Pancreas (tissue), 10 donors: ENCODE results near the gene EVI5. TPM values are rescaled to one million over a fixed set of nuclear protein-coding genes. Genes with fewer than 3 reads are reported as not detected.
A peak's percentile ranks its signal among the peaks of the same experiment; 100 is the strongest.
"Not testable (repeated sequence)": the region's sequence is repeated elsewhere in the genome, so short reads cannot be mapped to it uniquely, and the experiment has no call there.

Source experiments
- ATAC-seq, 4 donors: fragments of 200-7000 bp; cut with Tn5 transposase; one replicate each; pipeline versions ENCODE4 v1.8.0 to v1.9.1; 2020; ENCODE audit warnings: mild to moderate bottlenecking in 4 of 4, moderate library complexity in 4 of 4
- DNase-seq, 6 donors: peaks; one replicate each; pipeline ENCODE4 v3.0.0-alpha.2; 2020
- FAIRE-seq: peaks from 2 replicates; lab custom pipeline; 2012; peaks lifted over from hg19 to GRCh38; lab: Jason Lieb, UNC
- H3K27ac ChIP-seq, 4 donors: fragments of 200-600 bp; sonication (generic); 1 replicate in 3 of 4; 2 replicates in 1 of 4; pipeline versions ENCODE4 v1.5.0 to v1.8.0; 2020
- H3K27me3 ChIP-seq, 4 donors: fragments of 200-600 bp; one replicate each; pipeline ENCODE4 v1.8.0; 2021
- H3K36me3 ChIP-seq, 3 donors: fragments of 200-600 bp; sonication (generic) in 1 of 3; one replicate each; pipeline versions ENCODE4 v1.5.0 to v1.8.0; 2020 to 2021
- H3K4me1 ChIP-seq, 3 donors: fragments of 200-600 bp; one replicate each; pipeline ENCODE4 v1.8.0; 2021
- H3K4me3 ChIP-seq, 4 donors: fragments of 200-600 bp; sonication (generic) in 2 of 4; one replicate each; pipeline versions ENCODE4 v1.5.0 to v1.8.0; 2020 to 2021
- H3K9me3 ChIP-seq, 4 donors: fragments of 200-600 bp; one replicate each; pipeline ENCODE4 v1.8.0; 2021
- CTCF ChIP-seq, 4 donors: fragments of 200-600 bp; sonication (generic) in 3 of 4; IDR thresholded peaks; one replicate each; pipeline versions ENCODE4 v1.5.0 to v1.8.0; 2021; ENCODE audit warnings: antibody characterized with exemption in 4 of 4
- WGBS, 2 donors: extraction: QIAGEN DNeasy Blood & Tissue Kit; methylation state at CpG; one replicate each; pipeline ENCODE4 v1.1.7; 2013; 5-methylcytosine and 5-hydroxymethylcytosine counted together
- intact Hi-C, 3 donors: fragments of 100-400 bp; cut with DNase I; formaldehyde crosslinking; loops; one replicate each; pipeline versions ENCODE4 v1.11.1 to v1.14.2; 2022
- polyA plus RNA-seq, 2 donors: library from polyadenylated mRNA; stranded (reverse); fragments of 200-250 nt; gene quantifications; one replicate each; pipeline ENCODE4 v1.2.3, GENCODE V29; 2013
- total RNA-seq, 6 donors: library from RNA; stranded (reverse); fragmentation: NEBNext Ultra II Directional in 4 of 6; extraction: Animal tissue kit (Norgen Biotek cat#: 25700) in 4 of 6; gene quantifications; one replicate each; pipeline versions ENCODE4 v1.2.1 to v1.2.4, GENCODE V29; 2021 to 2023
- donor health status: healthy with polysubstance abuse.
- donor health status: DM: no; HTN: no; CAD: no; lungs with moderate emphysema.
- donor health status: DM: no; HTN: no; CAD: no.
- donor health status: control.
- donor health status: control.
- donor health status: Bipolar disorder and iron deficiency.
- donor health status: DM: yes; HTN: yes; CAD: no.
- donor health status: DM: no; HTN: no; CAD: no.
- donor health status: DM: no; HTN: no; CAD: no.
- donor health status: DM: yes; HTN: yes; CAD: no.

EVI5 gene
- total and polyA plus RNA-seq, 8 donors: 3.3 to 21.7 (median 12.7) TPM

GRCh38 chr1:92739669-92740524 is 45.0 kb downstream of the EVI5 start:
- Histone ChIP-seq H3K27ac (no peak overlapping the region), H3K4me1 (peaks cover 0 to 11% (median 0%) of the 10 kb centered on the region in 3 donors), H3K36me3 (no peaks in the 10 kb centered on the region), H3K9me3 (no peaks in the 10 kb centered on the region), H3K4me3 (no peak overlapping the region), H3K27me3 (no peaks in the 10 kb centered on the region)
- TF ChIP-seq CTCF (IDR thresholded peaks at IDR 0.05): no peak
- DNase-seq: no peak
- ATAC-seq: no peak
- intact Hi-C loops: no loop called here
- WGBS, 2 donors: 83 to 85% methylated on average over 4 of the region's 4 CpGs
- FAIRE-seq: no peak

GRCh38 chr1:92736395-92736794 is 48.5 kb downstream of the EVI5 start:
- ATAC-seq: peak in 3 of 4 donors; percentile 54 to 60 (median 60)

GRCh38 chr1:92730476-92730875 is 54.4 kb downstream of the EVI5 start:
- 97 to 100% methylated on average over 2 of the region's 2 CpGs for WGBS, 2 donors
- DNase-seq: no peak
- H3K9me3 ChIP-seq: no peaks in the 10 kb centered on the region
- H3K4me1 ChIP-seq: no peaks in the 10 kb centered on the region
- FAIRE-seq: no peak
- no peaks in the 10 kb centered on the region for H3K27me3 ChIP-seq
- H3K4me3 ChIP-seq: no peak overlapping the region
- no peaks in the 10 kb centered on the region for H3K36me3 ChIP-seq
- no peak for ATAC-seq
- no peak overlapping the region for H3K27ac ChIP-seq
- TF ChIP-seq CTCF (IDR thresholded peaks at IDR 0.05): no peak
- intact Hi-C loops: no loop called here

More at GRCh38 chr1:92736395-92736794, 48.5 kb downstream of the EVI5 start:
- DNase-seq (no peak), FAIRE-seq (no peak)
- 59 to 64% methylated on average over 4 of the region's 4 CpGs for WGBS, 2 donors
- H3K36me3 ChIP-seq: no peaks in the 10 kb centered on the region
- TF ChIP-seq CTCF (IDR thresholded peaks at IDR 0.05): no peak
- peaks cover 0 to 11% (median 0%) of the 10 kb centered on the region in 3 donors for H3K4me1 ChIP-seq
- H3K4me3 ChIP-seq: no peak overlapping the region
- no peaks in the 10 kb centered on the region for H3K9me3 ChIP-seq
- intact Hi-C loops: no loop called here
- no peak overlapping the region for H3K27ac ChIP-seq
- H3K27me3 ChIP-seq: no peaks in the 10 kb centered on the region

GRCh38 chr1:92728697-92729096 is 56.2 kb downstream of the EVI5 start:
- intact Hi-C loops: no loop called here
- Histone ChIP-seq H3K4me3 (no peak overlapping the region), H3K27me3 (no peaks in the 10 kb centered on the region), H3K36me3 (no peaks in the 10 kb centered on the region), H3K27ac (no peak overlapping the region), H3K4me1 (no peaks in the 10 kb centered on the region), H3K9me3 (no peaks in the 10 kb centered on the region)
- no peak for TF ChIP-seq CTCF (IDR thresholded peaks at IDR 0.05)
- no peak for DNase-seq
- FAIRE-seq: no peak
- ATAC-seq: no peak
- 91 to 94% methylated on average over 4 of the region's 4 CpGs for WGBS, 2 donors

GRCh38 chr1:92723713-92724112 is 61.2 kb downstream of the EVI5 start:
- H3K36me3 ChIP-seq, H3K27ac ChIP-seq, H3K9me3 ChIP-seq, H3K4me1 ChIP-seq, H3K4me3 ChIP-seq, FAIRE-seq, ATAC-seq, H3K27me3 ChIP-seq, intact Hi-C loops, DNase-seq: not testable (repeated sequence)
- 96 to 98% methylated on average over 9 of the region's 9 CpGs for WGBS, 2 donors
